LNCaP clone FGC (cell line): ENCODE data around the gene TCAF1.

Source experiments
- DNase-seq: peaks from one replicate; pipeline ENCODE4 v3.0.0-alpha.2; 2011; ENCODE audit warnings: low read depth
- H3K4me3 ChIP-seq: 2 replicates; pipeline ENCODE4 v1.5.1; 2011; ENCODE audit warnings: mild to moderate bottlenecking, low read depth, low read length, control low read depth
- CTCF ChIP-seq: IDR thresholded peaks from 2 replicates; pipeline ENCODE4 v1.5.1; 2012; ENCODE audit warnings: mild to moderate bottlenecking; ENCODE audit not compliant: control insufficient read depth, insufficient read depth; ENCODE audit errors: extremely low read depth

Gene TCAF1

GRCh38 chr7:143889068-143889467 is 12.9 kb downstream of the TCAF1 start:
- TF ChIP-seq CTCF: no peak
- no peak overlapping the region for H3K4me3 ChIP-seq
- no peak for DNase-seq

- TF ChIP-seq CTCF: no peak
These were observed 15.0 kb downstream of the TCAF1 start for GRCh38 chr7:143886826-143887477.

GRCh38 chr7:143885951-143886350 is 16.0 kb downstream of the TCAF1 start:
- no peak for DNase-seq
- no peak for TF ChIP-seq CTCF
- no peak overlapping the region for H3K4me3 ChIP-seq

More at GRCh38 chr7:143886826-143887477, 15.0 kb downstream of the TCAF1 start:
- no peak for DNase-seq
- H3K4me3 ChIP-seq: no peak overlapping the region

GRCh38 chr7:143884969-143885559 is 16.9 kb downstream of the TCAF1 start:
- H3K4me3 ChIP-seq: no peak overlapping the region
- DNase-seq: no peak
- TF ChIP-seq CTCF: no peak

- DNase-seq: no peak
- no peak overlapping the region for H3K4me3 ChIP-seq
- no peak for TF ChIP-seq CTCF
These were observed 17.6 kb downstream of the TCAF1 start for GRCh38 chr7:143884241-143884968.

- no peak for DNase-seq
- no peak overlapping the region for H3K4me3 ChIP-seq
- TF ChIP-seq CTCF: no peak
These were observed 19.3 kb downstream of the TCAF1 start for GRCh38 chr7:143882604-143883078.
